Astrocyte of the spinal cord (primary cell): Measurements from ENCODE around the gene ARHGAP44.

Experiments
- DNase-seq: peaks from one replicate; pipeline ENCODE4 v3.0.0; 2011; ENCODE audit warnings: low read depth, low spot score
- H3K4me3 ChIP-seq: 2 replicates; pipeline ENCODE4 v1.5.1; 2011; ENCODE audit warnings: low read depth, mild to moderate bottlenecking, low read length, moderate library complexity
- in situ Hi-C: cut with HindIII; loops from 2 replicates; pipeline ENCODE4 v1.10.0; 2017; ENCODE audit warnings: low sequenced_read_pairs
- TF ChIP-seq, protein P1 (sequence below): IDR thresholded peaks from 2 replicates; pipeline ENCODE4 v1.5.1; 2012; ENCODE audit warnings: low read depth, mild to moderate bottlenecking, low read length, inconsistent platforms

The ARHGAP44 gene

DNA sequence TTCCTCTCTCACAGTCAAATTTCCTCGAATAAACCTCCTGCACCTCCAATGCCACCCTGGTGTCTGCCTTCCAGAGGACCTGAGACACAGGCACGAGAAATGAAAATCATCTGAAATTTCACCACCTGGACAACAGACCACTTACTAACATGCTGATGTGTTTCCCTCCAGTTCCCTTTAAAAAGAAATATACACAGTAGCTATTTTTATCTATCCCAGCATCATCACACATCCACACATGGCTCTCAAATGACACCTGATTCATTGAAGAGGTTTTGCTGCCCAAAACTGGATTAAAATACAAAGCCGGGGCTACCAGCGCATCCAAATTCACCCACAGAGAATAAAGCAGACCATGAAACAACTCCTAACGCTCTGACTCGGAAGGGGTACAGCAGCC, 214.6 kb downstream of the ARHGAP44 start:
- DNase-seq: no peak
- no peak overlapping the region for H3K4me3 ChIP-seq
- in situ Hi-C loops: no loop called here
- TF ChIP-seq, protein P1, sequence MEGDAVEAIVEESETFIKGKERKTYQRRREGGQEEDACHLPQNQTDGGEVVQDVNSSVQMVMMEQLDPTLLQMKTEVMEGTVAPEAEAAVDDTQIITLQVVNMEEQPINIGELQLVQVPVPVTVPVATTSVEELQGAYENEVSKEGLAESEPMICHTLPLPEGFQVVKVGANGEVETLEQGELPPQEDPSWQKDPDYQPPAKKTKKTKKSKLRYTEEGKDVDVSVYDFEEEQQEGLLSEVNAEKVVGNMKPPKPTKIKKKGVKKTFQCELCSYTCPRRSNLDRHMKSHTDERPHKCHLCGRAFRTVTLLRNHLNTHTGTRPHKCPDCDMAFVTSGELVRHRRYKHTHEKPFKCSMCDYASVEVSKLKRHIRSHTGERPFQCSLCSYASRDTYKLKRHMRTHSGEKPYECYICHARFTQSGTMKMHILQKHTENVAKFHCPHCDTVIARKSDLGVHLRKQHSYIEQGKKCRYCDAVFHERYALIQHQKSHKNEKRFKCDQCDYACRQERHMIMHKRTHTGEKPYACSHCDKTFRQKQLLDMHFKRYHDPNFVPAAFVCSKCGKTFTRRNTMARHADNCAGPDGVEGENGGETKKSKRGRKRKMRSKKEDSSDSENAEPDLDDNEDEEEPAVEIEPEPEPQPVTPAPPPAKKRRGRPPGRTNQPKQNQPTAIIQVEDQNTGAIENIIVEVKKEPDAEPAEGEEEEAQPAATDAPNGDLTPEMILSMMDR: no peak

DNA sequence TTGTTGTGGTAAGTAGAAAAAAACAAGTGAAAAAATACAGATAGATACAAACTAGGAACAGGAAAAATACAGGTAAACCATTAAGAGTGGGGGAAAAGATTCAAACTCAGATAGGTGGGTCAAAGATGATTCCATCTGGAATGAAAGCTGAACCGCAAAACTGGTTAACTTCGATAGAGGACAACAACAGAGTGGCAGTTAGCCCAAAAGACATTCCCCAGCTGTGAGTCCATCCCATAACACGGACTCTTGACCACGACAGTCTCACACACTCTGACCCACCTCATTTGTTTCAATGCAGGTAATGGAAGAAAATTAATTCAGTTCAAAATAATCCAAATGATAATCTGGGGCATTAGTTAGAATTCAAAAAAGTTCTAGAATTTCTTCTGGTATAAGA, 215.0 kb downstream of the ARHGAP44 start:
- in situ Hi-C loops: no loop called here
- no peak for DNase-seq

DNA sequence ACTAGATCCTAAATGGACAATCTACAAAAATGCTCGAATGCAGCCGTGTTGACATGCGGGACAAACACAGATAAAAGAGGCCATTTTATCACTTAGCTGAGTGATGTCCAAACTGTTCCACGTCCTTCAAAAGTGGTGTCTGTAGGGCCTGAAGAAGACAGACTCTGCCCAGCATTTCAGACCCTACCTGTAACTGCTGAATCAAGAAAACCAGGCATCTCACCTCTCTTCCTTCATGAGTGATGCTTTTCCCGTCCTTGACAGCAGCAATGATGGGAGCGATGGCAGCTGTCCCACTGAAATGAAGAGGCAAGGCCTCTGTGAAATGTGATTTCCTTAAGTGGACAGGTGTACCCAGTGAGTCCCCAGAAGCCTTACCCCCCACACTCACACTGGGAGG, 216.2 kb downstream of the ARHGAP44 start:
- DNase-seq: no peak
- in situ Hi-C loops: no loop called here

More for the DNA sequence above, 215.0 kb downstream of the ARHGAP44 start:
- TF ChIP-seq, protein P1: no peak
- H3K4me3 ChIP-seq: no peak overlapping the region

DNA sequence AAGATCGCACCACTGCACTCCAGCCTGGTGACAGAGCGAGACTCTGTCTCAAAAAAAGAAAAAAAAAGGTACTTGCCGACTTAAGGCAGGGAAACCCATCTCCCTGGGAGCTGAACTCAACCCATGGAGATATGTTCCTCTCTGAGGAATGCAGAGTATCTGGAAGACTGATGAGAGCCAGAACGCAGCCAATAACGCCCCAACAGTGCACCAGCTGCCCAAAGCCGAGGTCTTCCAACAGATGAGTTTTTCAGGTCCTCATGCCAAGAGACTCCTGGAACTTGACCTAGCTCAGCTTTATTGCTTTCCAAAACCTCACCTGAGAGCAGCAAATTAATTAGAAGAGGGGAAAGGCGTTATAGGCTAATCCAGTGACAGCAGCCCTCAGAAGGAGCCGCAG, 219.2 kb downstream of the ARHGAP44 start:
- TF ChIP-seq, protein P1: no peak
- no peak for DNase-seq
- H3K4me3 ChIP-seq: no peak overlapping the region
- in situ Hi-C loops: no loop called here

More for the DNA sequence above, 216.2 kb downstream of the ARHGAP44 start:
- no peak overlapping the region for H3K4me3 ChIP-seq
- TF ChIP-seq, protein P1: no peak

DNA sequence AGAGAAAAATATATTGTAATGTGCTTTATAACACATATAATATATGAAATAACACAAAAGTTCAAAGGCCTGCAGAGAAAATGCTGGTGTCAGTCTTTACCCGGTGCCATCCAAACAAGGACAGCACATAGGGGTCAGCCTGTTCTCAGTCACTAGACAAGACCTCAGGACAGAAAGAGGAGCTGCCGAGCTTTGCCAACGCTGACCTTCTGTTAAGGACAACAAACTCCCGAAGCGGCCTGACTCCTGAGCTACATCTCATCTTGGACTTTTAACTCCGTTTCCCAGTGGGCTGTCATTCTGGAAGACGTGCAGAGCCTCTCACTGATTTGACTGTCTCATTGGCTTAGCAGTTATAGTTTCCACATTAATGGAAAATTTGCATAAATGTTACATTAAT, 221.7 kb downstream of the ARHGAP44 start:
- TF ChIP-seq, protein P1: no peak
- no peak overlapping the region for H3K4me3 ChIP-seq
- in situ Hi-C loops: no loop called here
- DNase-seq: no peak

DNA sequence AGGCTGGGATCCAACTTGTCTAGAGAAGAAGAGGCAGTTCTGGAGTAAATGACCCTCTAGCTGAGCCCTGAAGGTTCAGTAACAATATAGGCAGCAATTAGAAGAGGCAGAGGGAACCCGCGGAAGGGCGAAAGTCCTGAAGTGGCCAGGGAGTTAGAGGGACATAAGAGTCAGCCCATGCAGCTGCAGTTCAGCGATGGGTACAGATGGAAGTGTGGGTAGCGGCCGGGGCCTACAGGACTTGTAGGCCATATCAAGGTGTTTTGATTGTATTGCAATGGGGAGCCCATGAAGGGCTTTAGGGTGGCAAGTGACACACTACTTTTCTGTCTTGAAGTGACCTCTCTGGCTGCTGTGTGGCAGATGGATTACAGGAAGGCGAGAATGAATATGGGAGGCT, 225.5 kb downstream of the ARHGAP44 start:
- TF ChIP-seq, protein P1: no peak
- H3K4me3 ChIP-seq: no peak overlapping the region
- no peak for DNase-seq
- in situ Hi-C loops: no loop called here
